Activated CD4-positive, CD25-positive, alpha-beta regulatory T cell treated with anti-CD3 and anti-CD28 coated beads, Interleukin-2, amount 50 U/mL, for 72 hours (primary cell): ENCODE data around the gene GALNT12.

Source experiments
- DNase-seq: peaks from one replicate; pipeline ENCODE4 v3.0.0; 2021

GALNT12 gene

GRCh38 chr9:98805506-98806272, 1.8 kb upstream of the GALNT12 start:
- DNase-seq = no peak

DNA sequence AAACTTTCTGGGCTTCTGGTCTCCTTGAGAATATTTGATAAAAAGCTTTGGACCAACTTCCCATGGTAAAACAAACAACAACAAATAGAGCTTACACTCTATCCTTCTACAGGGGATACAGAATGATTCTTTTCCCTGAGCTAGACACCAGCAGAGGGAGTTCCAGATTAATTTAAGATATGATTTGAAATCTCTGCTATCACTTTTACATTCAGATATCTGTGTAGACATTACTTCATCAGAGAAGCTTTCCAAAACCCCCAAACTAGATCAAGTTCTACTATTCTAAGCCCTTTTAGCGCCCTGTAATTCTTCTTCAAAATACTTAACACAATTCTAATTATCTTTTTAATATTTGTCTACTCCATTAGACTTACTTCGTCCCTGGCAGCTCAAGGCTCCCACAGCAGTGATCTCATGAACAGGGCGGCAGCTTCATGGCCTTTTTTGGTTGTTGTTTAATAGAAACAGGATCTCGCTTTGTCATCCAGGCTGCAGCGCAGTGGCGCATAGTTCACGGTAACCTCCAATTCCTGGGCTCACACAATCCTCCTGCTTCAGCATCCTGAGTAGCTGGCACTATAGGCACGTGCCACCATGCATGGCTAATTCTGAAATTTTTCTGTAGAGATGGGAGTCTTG, 955 bp upstream of the GALNT12 start:
- DNase-seq = no peak

DNA sequence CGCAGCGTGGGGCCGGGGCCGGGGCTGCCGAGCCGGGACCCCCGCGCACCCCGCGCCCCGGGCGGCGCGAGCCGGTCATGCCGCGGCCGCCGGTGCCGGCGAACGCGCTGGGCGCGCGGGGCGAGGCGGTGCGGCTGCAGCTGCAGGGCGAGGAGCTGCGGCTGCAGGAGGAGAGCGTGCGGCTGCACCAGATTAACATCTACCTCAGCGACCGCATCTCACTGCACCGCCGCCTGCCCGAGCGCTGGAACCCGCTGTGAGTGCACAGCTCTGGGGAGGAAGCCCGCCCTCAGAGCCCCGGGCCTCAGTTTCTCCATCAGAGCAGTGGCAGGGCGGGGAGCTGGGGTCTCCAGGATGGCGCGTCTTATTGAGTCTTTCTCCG, 335 bp downstream of the GALNT12 start:
- peak; percentile 51 for DNase-seq

DNA sequence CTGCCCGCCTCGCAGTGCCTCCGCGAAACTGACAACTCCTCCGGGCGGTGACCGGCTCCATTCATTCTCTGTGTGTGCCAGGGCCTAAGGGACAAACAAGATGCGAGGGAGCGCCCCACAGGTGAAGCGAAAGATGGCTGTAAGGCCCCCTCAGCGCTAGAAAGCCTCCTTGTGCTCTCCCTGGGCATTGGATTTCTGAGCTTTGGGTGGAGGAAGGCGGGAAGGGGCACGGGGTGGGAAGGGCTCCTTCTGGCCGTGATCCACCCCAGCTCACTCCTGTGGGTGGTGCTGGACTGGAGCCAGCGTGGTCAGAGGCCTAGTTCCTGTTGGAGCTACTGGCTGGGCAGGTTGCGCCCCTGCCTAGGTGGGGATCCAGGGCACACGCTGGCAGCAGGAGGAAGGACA, 943 bp downstream of the GALNT12 start:
- DNase-seq = no peak

DNA sequence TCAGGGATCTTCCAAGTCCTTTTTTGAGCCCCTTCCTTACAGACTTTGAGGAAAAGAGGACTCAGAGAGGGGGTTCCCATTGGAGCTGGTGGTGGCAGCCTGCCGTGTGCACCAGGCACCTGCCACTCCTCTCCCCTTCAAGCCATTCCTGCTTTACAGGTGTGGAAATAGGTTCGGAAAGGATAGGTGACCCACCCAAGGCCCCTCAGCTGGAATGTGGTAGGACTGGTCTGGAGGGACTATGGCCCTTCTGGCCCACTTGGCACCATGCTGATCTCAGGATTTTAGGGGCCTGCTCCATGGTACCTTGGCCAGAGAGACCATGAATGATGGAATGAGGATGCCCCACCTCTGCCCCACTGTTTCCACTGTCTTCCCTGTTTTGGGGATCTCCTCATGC, 1.4 kb downstream of the GALNT12 start:
- DNase-seq = no peak

- no peak for DNase-seq
These were observed 2.0 kb downstream of the GALNT12 start for GRCh38 chr9:98809311-98810101.

DNA sequence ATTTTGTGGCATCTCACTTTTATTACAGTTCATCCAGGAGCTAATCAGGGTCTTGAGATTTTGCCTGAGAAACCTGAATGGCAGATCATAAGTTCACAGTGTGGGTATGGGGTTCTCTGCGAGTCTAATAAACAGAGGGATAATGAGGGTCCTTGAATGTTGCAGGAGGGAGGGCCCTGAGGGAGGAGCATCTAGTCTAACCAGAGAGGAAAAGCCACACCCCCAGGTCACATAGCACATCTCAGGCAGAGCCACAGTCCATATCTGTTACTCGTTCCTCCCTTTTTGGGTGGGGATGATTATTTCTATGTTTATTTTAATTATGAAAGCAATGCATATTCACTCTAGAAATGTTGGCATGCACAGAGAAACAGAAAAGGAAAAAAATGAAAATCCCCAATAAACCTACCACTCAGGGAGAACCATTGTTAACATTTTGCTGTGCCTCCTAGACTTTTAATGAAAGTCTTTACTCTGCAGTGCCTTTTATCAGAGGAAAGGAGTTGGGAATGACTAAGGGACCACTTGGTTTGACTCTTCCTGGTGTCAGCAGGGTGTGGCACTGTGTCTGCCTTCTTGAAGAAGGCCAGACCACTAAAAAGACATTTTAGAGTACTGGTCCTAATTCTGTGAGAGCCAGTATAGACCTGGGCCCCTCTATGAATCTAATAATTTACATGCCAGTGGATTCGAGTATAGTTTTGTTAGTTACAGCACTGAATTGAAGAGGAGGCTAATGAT, 2.8 kb downstream of the GALNT12 start:
- no peak for DNase-seq

GRCh38 chr9:98811051-98811650, 3.7 kb downstream of the GALNT12 start:
- DNase-seq = no peak

DNA sequence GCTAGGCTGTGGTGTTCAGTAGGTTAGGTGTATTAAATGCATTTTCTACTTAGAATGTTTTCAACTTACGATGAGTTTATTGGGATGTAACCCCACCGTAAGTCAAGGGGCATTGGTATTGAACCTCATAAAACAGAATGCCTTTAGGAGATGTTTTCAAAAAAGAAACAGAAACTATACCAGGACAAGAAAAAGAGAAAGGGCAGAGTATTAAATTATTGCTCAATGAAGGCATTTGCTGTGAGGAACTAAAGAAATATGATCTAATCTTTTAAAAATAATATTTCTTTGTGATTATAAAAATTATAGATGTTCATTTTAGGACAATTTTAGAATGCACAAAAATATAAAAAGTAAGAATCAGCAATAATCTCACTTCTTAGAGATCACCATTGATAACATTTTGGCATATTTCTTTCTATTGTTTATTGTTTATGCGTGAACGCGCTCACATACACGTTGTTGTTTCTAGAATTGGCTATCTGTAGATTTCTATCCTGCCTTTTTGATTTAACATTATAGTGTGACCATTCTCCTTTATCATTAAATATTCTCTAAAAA, 8.0 kb downstream of the GALNT12 start:
- DNase-seq = no peak

GRCh38 chr9:98818764-98819163, 11.3 kb downstream of the GALNT12 start:
- no peak for DNase-seq

GRCh38 chr9:98819231-98819630, 11.8 kb downstream of the GALNT12 start:
- DNase-seq = no peak

DNA sequence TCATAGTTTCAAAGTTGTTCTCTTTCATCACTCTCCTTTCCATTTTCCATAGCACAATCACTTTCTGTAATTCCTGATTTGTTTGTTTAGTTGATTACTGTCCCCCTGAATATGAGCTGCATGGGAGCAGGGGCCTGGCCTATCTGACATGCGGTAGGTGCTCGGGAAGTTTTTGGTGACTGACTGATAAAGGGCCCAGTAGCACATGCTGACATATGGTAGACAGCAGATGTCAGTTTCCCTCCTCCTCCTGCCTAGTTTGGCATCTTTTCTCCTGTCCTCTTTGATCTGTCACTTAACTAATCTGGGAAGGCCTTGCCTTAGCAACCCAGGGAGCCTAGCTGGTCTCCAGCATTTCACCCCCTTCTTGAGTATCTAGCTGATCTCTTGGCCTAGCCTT, 14.4 kb downstream of the GALNT12 start:
- DNase-seq = no peak

GRCh38 chr9:98822661-98823060, 15.2 kb downstream of the GALNT12 start:
- DNase-seq = no peak

- no peak for DNase-seq
These were observed 16.3 kb downstream of the GALNT12 start for GRCh38 chr9:98823666-98824334.

DNA sequence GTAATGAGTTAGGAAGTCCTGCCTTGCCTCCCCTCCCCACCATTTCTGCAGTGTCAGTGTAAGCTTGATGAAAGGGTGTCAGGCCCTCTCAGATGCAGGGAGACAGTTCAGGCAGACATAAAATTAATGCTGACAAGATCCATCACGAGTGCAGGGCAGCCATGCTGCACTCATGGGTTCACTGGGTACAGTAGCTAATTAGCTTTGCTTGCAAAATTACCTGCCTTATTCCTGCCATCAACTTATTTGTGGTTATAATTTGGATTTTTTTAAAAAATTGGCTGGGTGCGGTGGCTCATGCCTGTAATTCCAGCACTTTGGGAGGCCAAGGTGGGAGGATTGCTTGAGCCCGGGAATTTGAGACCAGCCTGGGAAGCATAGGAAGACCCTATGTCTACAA, 17.9 kb downstream of the GALNT12 start:
- DNase-seq = no peak

DNA sequence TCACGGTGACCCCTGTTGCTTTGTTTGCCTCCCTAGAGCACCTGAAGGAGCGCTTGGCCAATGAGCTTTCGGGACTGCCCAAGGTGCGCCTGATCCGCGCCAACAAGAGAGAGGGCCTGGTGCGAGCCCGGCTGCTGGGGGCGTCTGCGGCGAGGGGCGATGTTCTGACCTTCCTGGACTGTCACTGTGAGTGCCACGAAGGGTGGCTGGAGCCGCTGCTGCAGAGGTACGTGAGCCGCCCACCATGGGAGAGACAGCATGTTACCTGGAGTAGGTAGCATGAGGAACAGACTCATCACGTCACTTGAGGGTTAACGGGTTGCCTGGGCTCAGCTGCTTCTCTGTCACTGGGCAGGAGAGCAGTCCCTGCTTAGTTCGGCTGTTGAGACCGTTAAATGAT, 19.2 kb downstream of the GALNT12 start:
- DNase-seq = no peak

DNA sequence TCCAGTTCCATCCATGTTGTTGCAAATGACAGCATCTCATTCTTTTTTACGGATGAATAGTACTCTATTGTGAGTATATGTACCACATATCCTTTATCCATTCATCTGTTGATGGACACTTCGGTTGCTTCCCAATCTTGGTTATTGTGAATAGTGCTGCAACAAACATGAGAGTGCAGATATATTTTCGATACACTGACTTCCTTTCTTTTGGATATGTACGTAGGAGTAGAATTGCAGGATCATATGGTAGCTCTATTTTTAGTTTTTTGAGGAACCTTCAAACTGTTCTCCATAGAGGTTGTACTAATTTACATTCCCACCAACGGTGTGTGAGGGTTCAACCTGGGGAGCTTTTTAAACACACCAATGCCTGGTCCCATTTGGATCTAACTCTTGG, 22.3 kb downstream of the GALNT12 start:
- no peak for DNase-seq

DNA sequence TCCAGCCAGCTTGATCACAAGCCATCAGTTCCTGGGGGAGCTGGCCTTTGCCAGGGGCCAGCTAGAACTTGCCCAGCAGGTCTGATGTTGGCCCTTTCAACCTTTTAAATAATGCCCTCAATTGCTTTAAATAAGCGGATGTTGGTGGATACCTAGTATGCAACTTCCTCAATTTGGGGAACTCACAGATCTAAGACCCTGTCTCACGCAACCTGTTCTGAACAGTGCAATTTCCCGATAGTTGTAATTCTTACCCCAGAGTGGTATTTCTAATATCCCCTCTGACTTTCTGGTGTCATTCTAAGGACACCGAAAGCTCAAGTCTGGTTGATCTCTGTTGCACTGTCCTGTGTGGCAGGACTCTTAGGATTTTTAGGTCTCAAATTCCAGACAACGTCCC, 23.1 kb downstream of the GALNT12 start:
- DNase-seq = no peak

DNA sequence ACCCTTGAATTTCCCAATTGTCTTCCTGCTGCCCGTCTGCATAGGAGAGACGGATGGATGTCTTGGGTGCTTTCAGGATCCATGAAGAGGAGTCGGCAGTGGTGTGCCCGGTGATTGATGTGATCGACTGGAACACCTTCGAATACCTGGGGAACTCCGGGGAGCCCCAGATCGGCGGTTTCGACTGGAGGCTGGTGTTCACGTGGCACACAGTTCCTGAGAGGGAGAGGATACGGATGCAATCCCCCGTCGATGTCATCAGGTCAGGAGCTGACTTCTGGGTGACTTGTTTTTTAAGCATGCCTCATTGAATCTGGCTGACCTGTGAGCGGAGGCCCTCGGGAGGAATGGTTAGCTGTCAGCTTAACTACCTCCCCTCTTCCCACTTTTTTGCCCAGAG, 24.2 kb downstream of the GALNT12 start:
- DNase-seq = no peak

DNA sequence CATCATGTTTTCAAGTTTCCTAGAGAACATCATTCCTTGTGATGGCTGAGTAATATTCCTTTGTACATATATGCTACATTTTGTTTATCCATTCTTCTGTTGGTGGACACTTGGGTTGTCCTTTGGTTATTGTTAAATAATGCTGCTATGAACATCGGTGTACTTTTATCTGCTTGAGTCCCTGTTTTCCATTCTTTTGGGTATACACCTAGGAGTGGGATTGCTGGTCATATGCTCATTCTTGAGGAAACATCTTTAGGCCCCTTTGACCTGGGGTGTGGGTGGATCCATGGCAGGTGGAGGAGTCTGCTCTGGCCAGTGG, 25.3 kb downstream of the GALNT12 start:
- no peak for DNase-seq

- no peak for DNase-seq
These were observed 25.9 kb downstream of the GALNT12 start for GRCh38 chr9:98833090-98833956.
